Astrocyte of the cerebellum (primary cell): Measurements from ENCODE around the gene RPS6KC1.

Source experiments
- DNase-seq: peaks from one replicate; pipeline ENCODE4 v3.0.0-alpha.2; 2011; ENCODE audit warnings: low read depth
- H3K4me3 ChIP-seq: 2 replicates; pipeline ENCODE4 v1.5.1; 2011; ENCODE audit warnings: mild to moderate bottlenecking, low read depth, low read length, moderate library complexity
- in situ Hi-C: cut with HindIII; loops from 2 replicates; pipeline ENCODE4 v1.10.0; 2017; ENCODE audit warnings: low sequenced_read_pairs
- TF ChIP-seq, protein P1 (sequence below): IDR thresholded peaks from 2 replicates; pipeline ENCODE4 v1.5.1; 2012; ENCODE audit warnings: low read length, low read depth, moderate library complexity, mild to moderate bottlenecking; ENCODE audit errors: missing control alignments

The RPS6KC1 gene

DNA sequence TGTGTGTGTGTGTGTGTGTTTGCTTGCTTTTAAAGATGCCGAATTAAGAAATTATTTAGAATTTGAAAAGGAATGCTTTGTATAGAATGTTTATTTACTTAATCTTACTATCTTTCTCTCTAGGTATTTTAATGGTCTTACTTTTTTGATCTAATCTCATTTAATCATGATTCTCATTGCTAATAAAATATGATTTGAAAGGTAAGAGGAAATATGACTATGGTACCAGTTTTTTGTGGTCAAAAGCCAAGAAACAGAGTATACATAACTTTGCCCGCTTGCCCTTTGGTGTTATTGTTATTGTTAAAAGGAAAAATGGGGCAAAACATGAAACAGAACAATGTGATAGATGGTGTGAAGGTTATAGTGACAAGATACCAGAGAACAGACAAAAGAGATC, 74.6 kb downstream of the RPS6KC1 start:
- no peak for DNase-seq
- TF ChIP-seq, protein P1, sequence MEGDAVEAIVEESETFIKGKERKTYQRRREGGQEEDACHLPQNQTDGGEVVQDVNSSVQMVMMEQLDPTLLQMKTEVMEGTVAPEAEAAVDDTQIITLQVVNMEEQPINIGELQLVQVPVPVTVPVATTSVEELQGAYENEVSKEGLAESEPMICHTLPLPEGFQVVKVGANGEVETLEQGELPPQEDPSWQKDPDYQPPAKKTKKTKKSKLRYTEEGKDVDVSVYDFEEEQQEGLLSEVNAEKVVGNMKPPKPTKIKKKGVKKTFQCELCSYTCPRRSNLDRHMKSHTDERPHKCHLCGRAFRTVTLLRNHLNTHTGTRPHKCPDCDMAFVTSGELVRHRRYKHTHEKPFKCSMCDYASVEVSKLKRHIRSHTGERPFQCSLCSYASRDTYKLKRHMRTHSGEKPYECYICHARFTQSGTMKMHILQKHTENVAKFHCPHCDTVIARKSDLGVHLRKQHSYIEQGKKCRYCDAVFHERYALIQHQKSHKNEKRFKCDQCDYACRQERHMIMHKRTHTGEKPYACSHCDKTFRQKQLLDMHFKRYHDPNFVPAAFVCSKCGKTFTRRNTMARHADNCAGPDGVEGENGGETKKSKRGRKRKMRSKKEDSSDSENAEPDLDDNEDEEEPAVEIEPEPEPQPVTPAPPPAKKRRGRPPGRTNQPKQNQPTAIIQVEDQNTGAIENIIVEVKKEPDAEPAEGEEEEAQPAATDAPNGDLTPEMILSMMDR = no peak
- in situ Hi-C loops = no loop called here
- H3K4me3 ChIP-seq = no peak overlapping the region

DNA sequence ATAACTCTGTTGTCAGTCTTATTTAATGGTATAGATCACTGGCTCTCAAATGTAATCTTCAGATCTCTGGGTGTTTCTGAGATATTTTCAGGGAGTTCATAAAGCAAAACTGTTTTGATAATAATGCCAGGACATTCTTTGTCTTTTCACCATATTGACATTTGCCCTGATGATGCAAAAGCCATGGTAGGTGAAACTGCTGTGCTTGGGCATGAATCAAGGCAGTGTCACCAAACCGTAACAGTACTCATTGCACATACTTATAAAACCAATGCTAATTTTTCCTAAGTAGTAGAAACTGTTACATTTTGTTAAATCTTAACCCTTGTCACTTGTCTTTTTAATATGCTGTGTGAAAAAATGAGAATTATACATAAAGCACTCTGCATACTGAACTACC, 76.0 kb downstream of the RPS6KC1 start:
- in situ Hi-C loops = no loop called here
- H3K4me3 ChIP-seq = no peak overlapping the region

DNA sequence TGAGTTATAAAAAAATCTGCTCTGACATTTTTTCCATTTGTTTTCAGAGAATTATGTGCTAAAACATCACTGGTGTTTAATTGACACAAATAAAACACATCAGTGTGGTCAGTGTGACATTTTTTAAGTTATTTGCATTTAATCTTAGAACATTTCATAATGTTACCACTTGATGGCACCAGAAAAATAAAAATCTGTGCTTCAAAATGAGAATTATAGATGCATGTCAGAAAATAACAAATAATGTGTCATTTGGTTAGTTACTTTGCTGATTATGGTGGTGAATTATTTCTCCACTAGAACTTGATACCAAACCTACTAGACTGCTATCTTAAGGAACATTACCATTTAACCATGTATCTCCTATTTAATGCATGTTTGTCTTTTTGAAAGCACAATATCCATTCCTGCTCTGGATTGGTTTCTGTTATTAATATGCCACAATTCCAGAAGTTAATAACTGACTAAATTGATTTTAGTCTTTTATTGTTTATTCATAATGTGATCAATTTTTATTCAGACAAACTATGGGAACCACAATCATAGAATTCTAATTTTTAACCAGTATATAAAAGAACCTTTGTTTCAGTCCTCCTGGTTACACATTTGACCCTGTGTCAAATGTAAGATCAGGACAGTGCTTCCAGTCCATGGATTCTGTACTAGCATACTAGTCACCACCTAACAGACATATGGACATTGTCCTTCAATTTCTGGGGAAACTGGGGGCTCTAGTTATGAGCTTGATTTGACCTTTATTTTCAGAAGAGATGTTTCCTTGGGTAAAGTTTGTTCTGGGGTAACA, 81.0 kb downstream of the RPS6KC1 start:
- in situ Hi-C loops = no loop called here

More for the DNA sequence above, 76.0 kb downstream of the RPS6KC1 start:
- no peak for DNase-seq
- TF ChIP-seq, protein P1 = no peak

DNA sequence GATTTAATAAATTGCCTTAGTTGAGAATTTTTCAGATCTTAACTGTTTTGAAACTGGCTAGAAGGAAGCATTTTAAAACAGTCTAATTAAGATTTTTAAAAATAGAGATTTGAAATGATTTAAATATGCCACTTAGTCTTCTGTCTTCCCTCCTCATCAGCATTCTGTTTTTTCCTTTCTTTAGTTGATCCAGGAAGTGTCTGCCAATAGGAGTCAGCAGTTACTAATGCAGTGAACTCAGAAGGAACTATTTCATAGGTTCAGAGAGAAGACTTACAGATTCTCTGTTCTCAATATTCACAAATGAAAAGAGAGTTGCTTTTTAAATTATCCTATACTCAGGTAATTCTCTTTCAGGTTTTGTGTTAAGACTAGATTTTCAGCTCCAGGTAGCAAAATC, 84.5 kb downstream of the RPS6KC1 start:
- no peak for DNase-seq
- in situ Hi-C loops = no loop called here
- TF ChIP-seq, protein P1 = no peak
- H3K4me3 ChIP-seq = no peak overlapping the region

More for the DNA sequence above, 81.0 kb downstream of the RPS6KC1 start:
- DNase-seq = no peak
- TF ChIP-seq, protein P1 = no peak
- H3K4me3 ChIP-seq = no peak overlapping the region

DNA sequence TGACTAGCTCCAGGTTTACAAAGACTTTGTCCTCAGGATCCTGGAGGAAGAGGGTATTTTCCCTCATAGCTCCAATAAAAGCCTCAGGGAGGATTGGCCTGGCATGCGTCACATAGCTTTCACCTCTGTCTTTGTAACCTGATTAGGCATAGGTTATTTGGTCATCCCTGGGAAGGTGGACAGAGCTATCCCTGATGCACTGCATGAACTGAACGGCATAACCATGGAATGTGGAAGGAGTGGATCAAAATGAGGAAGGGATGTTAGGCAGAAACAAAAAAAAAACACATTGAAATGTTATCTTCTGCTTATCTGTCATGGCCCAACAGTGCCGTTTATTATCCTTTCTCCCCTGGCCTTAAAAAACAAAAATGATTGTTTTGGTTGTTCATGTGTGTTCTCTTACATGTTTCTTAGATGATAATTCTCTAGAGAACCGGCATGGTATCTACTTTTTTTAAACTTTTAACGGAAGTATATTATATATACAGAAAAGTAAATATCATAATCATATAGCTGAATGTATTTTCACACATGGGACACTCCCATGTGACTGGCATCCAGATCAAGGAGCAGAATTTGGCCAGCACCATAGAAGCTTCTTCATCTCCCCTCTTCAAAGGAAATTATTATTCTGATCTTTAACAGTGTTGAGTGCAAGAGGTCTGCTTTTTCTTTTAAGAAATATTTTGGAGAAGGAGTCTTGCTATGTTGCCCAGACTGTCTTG, 85.3 kb downstream of the RPS6KC1 start:
- TF ChIP-seq, protein P1 = no peak
- H3K4me3 ChIP-seq = no peak overlapping the region
- DNase-seq = no peak
- in situ Hi-C loops = no loop called here

DNA sequence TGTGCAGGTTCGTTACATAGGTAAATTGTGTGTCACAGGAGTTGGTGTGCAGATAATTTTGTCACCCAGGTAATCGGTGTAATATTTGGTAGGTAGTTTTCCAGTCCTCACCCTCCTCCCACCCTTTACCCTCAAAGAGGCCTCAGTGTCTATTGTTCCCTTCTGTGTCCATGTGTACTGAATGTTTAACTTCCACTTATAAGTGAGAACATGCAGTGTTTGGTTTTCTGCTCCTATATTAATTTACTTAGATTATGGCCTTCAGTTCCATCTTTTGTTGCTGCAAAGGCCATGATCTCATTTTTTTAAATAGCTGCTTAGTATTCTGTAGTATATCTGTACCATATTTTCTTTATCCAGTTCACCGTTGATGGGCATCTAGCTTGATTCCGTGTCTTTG, 87.3 kb downstream of the RPS6KC1 start:
- DNase-seq = no peak
- TF ChIP-seq, protein P1 = no peak
- no peak overlapping the region for H3K4me3 ChIP-seq
- in situ Hi-C loops = no loop called here
